SK-N-MC (cell line): ENCODE data around the gene OAS3.

Experiments used
- EZH2 ChIP-seq: fragments of 200-600 bp; sonication (generic); IDR thresholded peaks from one replicate; pipeline ENCODE4 v1.6.1; 2017; ENCODE audit warnings: antibody characterized with exemption
- POLR2AphosphoS5 ChIP-seq: IDR thresholded peaks from 2 replicates; pipeline ENCODE4 v1.6.1; 2012; ENCODE audit warnings: mild to moderate bottlenecking, low read depth, low read length, borderline replicate concordance

- TF ChIP-seq EZH2, result no peak
- no peak for TF ChIP-seq POLR2AphosphoS5
Measured at GRCh38 chr12:112974904-112975303, 36.6 kb downstream of the OAS3 start.
